ENCODE results near the gene SIRT3. TPM values are rescaled to one million over a fixed set of nuclear protein-coding genes. Genes with fewer than 3 reads are reported as not detected.

The SIRT3 gene
- total and polyA plus RNA-seq, 2 experiments from 2014 or later, result 11.2 to 23.4 TPM

- Histone ChIP-seq H3K79me2 (peaks cover 22% of the 10 kb centered on the region), H3K36me3 (replicated peaks; ENCODE audit: insufficient read depth, low read depth) (no peaks in the 10 kb centered on the region), H2AFZ (no peak overlapping the region), H3K4me1 (ENCODE audit: insufficient read depth) (no peaks in the 10 kb centered on the region), H3K4me3 (no peak overlapping the region), H4K20me1 (ENCODE audit: insufficient read depth, poor library complexity, severe bottlenecking) (no peaks in the 10 kb centered on the region), H3K9me3 (ENCODE audit: low read depth) (no peaks in the 10 kb centered on the region), H3K9me2 (replicated peaks; ENCODE audit: insufficient read depth) (no peaks in the 10 kb centered on the region), H3K4me2 (no peak overlapping the region), H3K27ac (no peak overlapping the region), H3K27me3 (no peaks in the 10 kb centered on the region)
- DNase-seq (ENCODE audit: low spot score), result no peak
- WGBS (ENCODE audit: low lambda C conversion rate, missing lambda C conversion rate), result 85% methylated on average over 10 of the region's 10 CpGs
- no peak for TF ChIP-seq EZH2phosphoT487 (IDR thresholded peaks at IDR 0.05; ENCODE audit: low read depth, severe bottlenecking, unreplicated experiment)
- TF ChIP-seq EZH2 (IDR thresholded peaks at IDR 0.05; ENCODE audit: borderline replicate concordance), result no peak
- no peak for TF ChIP-seq CTCF (IDR thresholded peaks at IDR 0.05; ENCODE audit: poor library complexity)
Observed at GRCh38 chr11:225734-226453, 10.2 kb downstream of the SIRT3 start.

GRCh38 chr11:224424-224823 lies 11.7 kb downstream of the SIRT3 start:
- H3K27me3 ChIP-seq, result no peaks in the 10 kb centered on the region
- 96% methylated on average over 7 of the region's 7 CpGs for WGBS (ENCODE audit: low lambda C conversion rate, missing lambda C conversion rate)
- no peaks in the 10 kb centered on the region for H3K9me3 ChIP-seq (ENCODE audit: low read depth)
- no peak overlapping the region for H3K27ac ChIP-seq
- H3K79me2 ChIP-seq, result peaks cover 22% of the 10 kb centered on the region
- no peak overlapping the region for H3K4me2 ChIP-seq
- no peak overlapping the region for H3K4me3 ChIP-seq
- no peaks in the 10 kb centered on the region for H4K20me1 ChIP-seq (ENCODE audit: insufficient read depth, poor library complexity, severe bottlenecking)
- no peaks in the 10 kb centered on the region for H3K9me2 ChIP-seq (replicated peaks; ENCODE audit: insufficient read depth)
- TF ChIP-seq CTCF (IDR thresholded peaks at IDR 0.05; ENCODE audit: poor library complexity) (no peak), EZH2phosphoT487 (IDR thresholded peaks at IDR 0.05; ENCODE audit: low read depth, severe bottlenecking, unreplicated experiment) (no peak), EZH2 (IDR thresholded peaks at IDR 0.05; ENCODE audit: borderline replicate concordance) (no peak)
- no peak for DNase-seq (ENCODE audit: low spot score)
- H3K36me3 ChIP-seq (replicated peaks; ENCODE audit: insufficient read depth, low read depth), result no peaks in the 10 kb centered on the region
- no peaks in the 10 kb centered on the region for H3K4me1 ChIP-seq (ENCODE audit: insufficient read depth)
- H2AFZ ChIP-seq, result no peak overlapping the region

GRCh38 chr11:223884-224283 lies 12.3 kb downstream of the SIRT3 start:
- Histone ChIP-seq H3K9me2 (replicated peaks; ENCODE audit: insufficient read depth) (no peaks in the 10 kb centered on the region), H3K4me1 (ENCODE audit: insufficient read depth) (no peaks in the 10 kb centered on the region), H3K9me3 (ENCODE audit: low read depth) (no peaks in the 10 kb centered on the region), H3K79me2 (peaks cover 22% of the 10 kb centered on the region), H3K27ac (no peak overlapping the region), H3K27me3 (no peaks in the 10 kb centered on the region), H4K20me1 (ENCODE audit: insufficient read depth, poor library complexity, severe bottlenecking) (no peaks in the 10 kb centered on the region), H3K4me2 (no peak overlapping the region), H2AFZ (no peak overlapping the region), H3K4me3 (no peak overlapping the region), H3K36me3 (replicated peaks; ENCODE audit: insufficient read depth, low read depth) (no peaks in the 10 kb centered on the region)
- DNase-seq (ENCODE audit: low spot score), result no peak
- WGBS (ENCODE audit: low lambda C conversion rate, missing lambda C conversion rate), result 100% methylated on average over 7 of the region's 9 CpGs
- TF ChIP-seq EZH2phosphoT487 (IDR thresholded peaks at IDR 0.05; ENCODE audit: low read depth, severe bottlenecking, unreplicated experiment) (no peak), EZH2 (IDR thresholded peaks at IDR 0.05; ENCODE audit: borderline replicate concordance) (no peak), CTCF (IDR thresholded peaks at IDR 0.05; ENCODE audit: poor library complexity) (no peak)

All from hepatocyte (in vitro differentiated cells).